ENCODE data around the gene RAD51B. TPM values are rescaled to one million over a fixed set of nuclear protein-coding genes. Genes with fewer than 3 reads are reported as not detected.

RAD51B gene
- total and polyA plus RNA-seq, 2 of the 13 experiments (the other 11 are each of a cell fraction or from before 2014, with no cell fraction given): 7.0 to 9.5 TPM

DNA sequence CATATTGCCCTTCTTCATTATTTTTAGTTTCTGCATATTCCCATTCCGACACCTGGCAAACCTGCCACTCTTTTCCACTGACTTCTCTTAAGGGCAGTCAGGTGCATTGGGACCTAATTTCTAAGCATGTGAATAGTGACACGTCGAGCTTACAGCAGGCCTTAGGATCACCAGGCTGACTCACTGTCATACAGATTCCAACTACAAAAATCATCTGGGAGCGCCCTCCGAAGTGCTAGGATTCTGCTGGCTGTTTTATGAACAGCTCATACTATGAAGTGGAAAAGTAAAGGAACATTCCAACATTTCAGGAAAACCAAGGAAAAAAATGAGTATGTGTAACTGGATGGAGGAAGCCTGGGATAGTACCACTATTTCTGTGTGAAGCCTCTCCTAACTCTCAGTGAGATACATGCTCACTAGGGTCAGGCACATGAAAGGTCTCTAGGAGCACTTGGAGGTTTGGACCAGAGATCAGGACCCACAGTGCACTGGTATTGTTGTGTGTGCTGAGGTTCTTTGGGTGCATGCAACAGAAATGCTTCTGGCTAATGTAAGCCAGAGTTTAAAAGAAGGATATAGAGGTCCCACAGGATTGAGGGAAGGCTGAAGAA lies 715.9 kb downstream of the RAD51B start:
- WGBS (ENCODE audit: low lambda C conversion rate): 59% methylated on average over 5 of the region's 5 CpGs
- Histone ChIP-seq H4K20me1 (ENCODE audit: insufficient read depth, low read length) (no peaks in the 10 kb centered on the region), H3K4me1 (ENCODE audit: insufficient read depth, low read length) (peaks cover 15% of the 10 kb centered on the region), H3K9ac (ENCODE audit: insufficient read depth, low read depth, low read length) (no peak overlapping the region), H3K4me2 (ENCODE audit: low read depth, low read length) (no peak overlapping the region), H3K27me3 (ENCODE audit: control insufficient read depth in 1 of 2, insufficient read depth in 2 of 2, low read length in 2 of 2) (no peaks in the 10 kb centered on the region), H3K36me3 (replicated peaks in 1 of 2; ENCODE audit: control insufficient read depth in 1 of 2, insufficient read depth in 2 of 2, low read length in 2 of 2) (no peaks in the 10 kb centered on the region), H3K4me3 (replicated peaks in 1 of 3; ENCODE audit: insufficient read depth in 1 of 3, low read depth in 2 of 3, low read length in 3 of 3) (no peak overlapping the region), H3K79me2 (ENCODE audit: insufficient read depth, low read length) (no peaks in the 10 kb centered on the region), H3K27ac (ENCODE audit: extremely low read length, insufficient read depth, low read length) (no peak overlapping the region), H2AFZ (ENCODE audit: low read length) (no peak overlapping the region), H3K9me3 (ENCODE audit: low read length) (peaks cover 7% of the 10 kb centered on the region)
- ChIA-PET CTCF (ENCODE audit: low intra/inter-chr PET ratio, low total read pairs) (no interaction called here), POLR2A (no interaction called here)
- BruUV-seq (replicated peaks): no TSS peak
- intact Hi-C loops (cut with micrococcal nuclease; ENCODE audit: unreplicated experiment): no loop called here
- ATAC-seq: no peak
- in situ Hi-C loops (cut with HindIII; ENCODE audit: extremely low pct_ligation_motif_present, low pct_unique_long_range_greater_than_20kb): no loop called here
- DNase-seq (ENCODE audit: low spot score): no peak
- FAIRE-seq: no peak
- no peak for TF ChIP-seq ZNF484 (CRISPR knock-in tag; IDR thresholded peaks at IDR 0.05; ENCODE audit: borderline replicate concordance, low read depth)
- no peak for TF ChIP-seq ZNF224 (CRISPR knock-in tag; IDR thresholded peaks at IDR 0.05)
- TF ChIP-seq IRF2 (CRISPR knock-in tag; IDR thresholded peaks at IDR 0.05): no peak
- TF ChIP-seq CSRNP2 (CRISPR knock-in tag; conservative IDR thresholded peaks at IDR 0.05; ENCODE audit: low read depth): no peak
- no peak for TF ChIP-seq DR1 (CRISPR knock-in tag; IDR thresholded peaks at IDR 0.05)
- TF ChIP-seq FOXK1 (CRISPR knock-in tag; IDR thresholded peaks at IDR 0.05; ENCODE audit: borderline replicate concordance, low read depth): no peak
- TF ChIP-seq NFYB (CRISPR knock-in tag; IDR thresholded peaks at IDR 0.05): no peak
- TF ChIP-seq ZFP41 (CRISPR knock-in tag; IDR thresholded peaks at IDR 0.05; ENCODE audit: borderline replicate concordance): no peak
- TF ChIP-seq ZHX1 (CRISPR knock-in tag; IDR thresholded peaks at IDR 0.05; ENCODE audit: low read depth): no peak
- TF ChIP-seq MXI1 (IDR thresholded peaks at IDR 0.05; ENCODE audit: borderline replicate concordance, low read depth, low read length): no peak
- no peak for TF ChIP-seq ZNF510 (CRISPR knock-in tag; IDR thresholded peaks at IDR 0.05; ENCODE audit: low read depth)
- TF ChIP-seq ZFYVE20 (CRISPR knock-in tag; IDR thresholded peaks at IDR 0.05; ENCODE audit: borderline replicate concordance, low read depth): no peak
- TF ChIP-seq, protein P1, sequence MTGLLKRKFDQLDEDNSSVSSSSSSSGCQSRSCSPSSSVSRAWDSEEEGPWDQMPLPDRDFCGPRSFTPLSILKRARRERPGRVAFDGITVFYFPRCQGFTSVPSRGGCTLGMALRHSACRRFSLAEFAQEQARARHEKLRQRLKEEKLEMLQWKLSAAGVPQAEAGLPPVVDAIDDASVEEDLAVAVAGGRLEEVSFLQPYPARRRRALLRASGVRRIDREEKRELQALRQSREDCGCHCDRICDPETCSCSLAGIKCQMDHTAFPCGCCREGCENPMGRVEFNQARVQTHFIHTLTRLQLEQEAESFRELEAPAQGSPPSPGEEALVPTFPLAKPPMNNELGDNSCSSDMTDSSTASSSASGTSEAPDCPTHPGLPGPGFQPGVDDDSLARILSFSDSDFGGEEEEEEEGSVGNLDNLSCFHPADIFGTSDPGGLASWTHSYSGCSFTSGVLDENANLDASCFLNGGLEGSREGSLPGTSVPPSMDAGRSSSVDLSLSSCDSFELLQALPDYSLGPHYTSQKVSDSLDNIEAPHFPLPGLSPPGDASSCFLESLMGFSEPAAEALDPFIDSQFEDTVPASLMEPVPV (CRISPR knock-in tag; IDR thresholded peaks at IDR 0.05): no peak
- no peak for TF ChIP-seq TRIM22 (IDR thresholded peaks at IDR 0.05)
- TF ChIP-seq FOXC1 (CRISPR knock-in tag; IDR thresholded peaks at IDR 0.05; ENCODE audit: borderline replicate concordance): no peak
- TF ChIP-seq, protein P2, sequence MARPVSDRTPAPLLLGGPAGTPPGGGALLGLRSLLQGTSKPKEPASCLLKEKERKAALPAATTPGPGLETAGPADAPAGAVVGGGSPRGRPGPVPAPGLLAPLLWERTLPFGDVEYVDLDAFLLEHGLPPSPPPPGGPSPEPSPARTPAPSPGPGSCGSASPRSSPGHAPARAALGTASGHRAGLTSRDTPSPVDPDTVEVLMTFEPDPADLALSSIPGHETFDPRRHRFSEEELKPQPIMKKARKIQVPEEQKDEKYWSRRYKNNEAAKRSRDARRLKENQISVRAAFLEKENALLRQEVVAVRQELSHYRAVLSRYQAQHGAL (CRISPR knock-in tag; IDR thresholded peaks at IDR 0.05; ENCODE audit: not compliant biosample characterization): no peak

Measured in HepG2 (cell line).